ENCODE measurements around the gene ZC2HC1C. TPM values are rescaled to one million over a fixed set of nuclear protein-coding genes. Genes with fewer than 3 reads are reported as not detected.

ZC2HC1C gene
- polyA plus RNA-seq, 1 donor from 2014 or later, result 3.9 TPM

GRCh38 chr14:75044752-75045151 is 24.7 kb upstream of the ZC2HC1C start:
- no peak overlapping the region for H3K4me2 ChIP-seq (ENCODE audit: low read length)
- H3K27me3 ChIP-seq (ENCODE audit: insufficient read depth, low read depth, low read length), result no peaks in the 10 kb centered on the region
- no peaks in the 10 kb centered on the region for H3K9me3 ChIP-seq (ENCODE audit: low read length)
- no peaks in the 10 kb centered on the region for H3K9me2 ChIP-seq (ENCODE audit: insufficient read depth, low read length)
- H3K9ac ChIP-seq (ENCODE audit: low read length), result no peak overlapping the region
- no peak for TF ChIP-seq TAF1 (IDR thresholded peaks at IDR 0.05; ENCODE audit: low read depth)
- no peak for TF ChIP-seq RAD21 (conservative IDR thresholded peaks at IDR 0.05)
- TF ChIP-seq CTCF (IDR thresholded peaks at IDR 0.05; ENCODE audit: poor library complexity, severe bottlenecking), result no peak
- no peak for TF ChIP-seq EZH2 (IDR thresholded peaks at IDR 0.05; ENCODE audit: borderline replicate concordance, insufficient read depth, low read length, poor library complexity, severe bottlenecking)
- TF ChIP-seq SMC3 (conservative IDR thresholded peaks at IDR 0.05; ENCODE audit: poor library complexity), result no peak
- no peak for TF ChIP-seq POLR2AphosphoS5 (IDR thresholded peaks at IDR 0.05)
- no peak for TF ChIP-seq MXI1 (conservative IDR thresholded peaks at IDR 0.05; ENCODE audit: poor library complexity, severe bottlenecking)
- TF ChIP-seq REST (IDR thresholded peaks at IDR 0.05; ENCODE audit: borderline replicate concordance), result no peak
- no peak for TF ChIP-seq EP300 (conservative IDR thresholded peaks at IDR 0.05; ENCODE audit: poor library complexity, severe bottlenecking)
- H4K20me1 ChIP-seq (ENCODE audit: insufficient read depth), result no peaks in the 10 kb centered on the region
- no peaks in the 10 kb centered on the region for H3K36me3 ChIP-seq (ENCODE audit: insufficient read depth, low read length)
- no peaks in the 10 kb centered on the region for H3K79me2 ChIP-seq (replicated peaks; ENCODE audit: insufficient read depth, low read length)
- no peak overlapping the region for H3K27ac ChIP-seq (ENCODE audit: low read length)
- H3F3A ChIP-seq (ENCODE audit: insufficient read depth, low read length, poor library complexity, severe bottlenecking), result no peaks in the 10 kb centered on the region
- no peak overlapping the region for H2AFZ ChIP-seq (ENCODE audit: low read depth, low read length)
- no peak overlapping the region for H3K4me3 ChIP-seq (ENCODE audit: low read length)

- no peaks in the 10 kb centered on the region for H3K79me2 ChIP-seq (replicated peaks; ENCODE audit: insufficient read depth, low read length)
- no peak overlapping the region for H3K27ac ChIP-seq (ENCODE audit: low read length)
- H2AFZ ChIP-seq (ENCODE audit: low read depth, low read length), result no peak overlapping the region
- H3K27me3 ChIP-seq (ENCODE audit: insufficient read depth, low read depth, low read length), result no peaks in the 10 kb centered on the region
- H4K20me1 ChIP-seq (ENCODE audit: insufficient read depth), result no peaks in the 10 kb centered on the region
- H3K36me3 ChIP-seq (ENCODE audit: insufficient read depth, low read length), result no peaks in the 10 kb centered on the region
- H3K4me2 ChIP-seq (ENCODE audit: low read length), result no peak overlapping the region
- no peaks in the 10 kb centered on the region for H3K9me3 ChIP-seq (ENCODE audit: low read length)
- TF ChIP-seq REST (IDR thresholded peaks at IDR 0.05; ENCODE audit: borderline replicate concordance) (no peak), SMC3 (conservative IDR thresholded peaks at IDR 0.05; ENCODE audit: poor library complexity) (no peak), EZH2 (IDR thresholded peaks at IDR 0.05; ENCODE audit: borderline replicate concordance, insufficient read depth, low read length, poor library complexity, severe bottlenecking) (no peak)
- no peak overlapping the region for H3K4me3 ChIP-seq (ENCODE audit: low read length)
- H3K9me2 ChIP-seq (ENCODE audit: insufficient read depth, low read length), result no peaks in the 10 kb centered on the region
- H3F3A ChIP-seq (ENCODE audit: insufficient read depth, low read length, poor library complexity, severe bottlenecking), result no peaks in the 10 kb centered on the region
- H3K9ac ChIP-seq (ENCODE audit: low read length), result no peak overlapping the region
Measured at GRCh38 chr14:75046275-75046674, 23.2 kb upstream of the ZC2HC1C start.
